HEK293 (cell line): ENCODE data around the gene TRIM28.

Experiments
- CTCF ChIA-PET: fragments of 350-600 bp; formaldehyde crosslinking; extraction: SDS; loops from one replicate; lab custom pipeline; 2021; ENCODE audit warnings: antibody characterized with exemption; lab: Yijun Ruan, JAX
- POLR2A ChIA-PET: fragments of 300-600 bp; formaldehyde crosslinking; extraction: SDS; loops from one replicate; lab custom pipeline; 2020; ENCODE audit warnings: antibody characterized with exemption, inconsistent platforms; lab: Yijun Ruan, JAX
- H3K27ac ChIP-seq: fragments of 200-500 bp; sonication (Bioruptor generic); 2 replicates; pipeline ENCODE4 v1.5.1; 2014; ENCODE audit warnings: low read depth, low read length, control low read depth, inconsistent platforms; ENCODE audit errors: extremely low read depth
- H3K36me3 ChIP-seq, 2 experiments: fragments of 200-500 bp in 1 of 2; sonication (Bioruptor generic) in 1 of 2; 1 replicate in 1 of 2; 2 replicates in 1 of 2; pipeline ENCODE4 v1.5.1; 2014 to 2017; ENCODE audit warnings: inconsistent platforms in 2 of 2, low read length in 2 of 2; ENCODE audit not compliant: control insufficient read depth in 2 of 2, insufficient read depth in 1 of 2
- H3K4me1 ChIP-seq: fragments of 200-500 bp; sonication (Bioruptor generic); 2 replicates; pipeline ENCODE4 v1.5.1; 2014; ENCODE audit warnings: mild to moderate bottlenecking, low read length, inconsistent platforms; ENCODE audit not compliant: control insufficient read depth, insufficient read depth
- H3K4me3 ChIP-seq: 2 replicates; pipeline ENCODE4 v1.5.1; 2011; ENCODE audit warnings: low read depth, mild to moderate bottlenecking, control low read depth, low read length, moderate library complexity
- H3K9me3 ChIP-seq: fragments of 200-500 bp; sonication (Bioruptor generic); 2 replicates; pipeline ENCODE4 v1.5.1; 2014; ENCODE audit warnings: low read depth, low read length, inconsistent platforms; ENCODE audit not compliant: control insufficient read depth, insufficient read depth
- BCL11B ChIP-seq: fragments of 450-650 bp; formaldehyde crosslinking; IDR thresholded peaks from 2 replicates; pipeline ENCODE4 v1.5.1; 2016; ENCODE audit warnings: low read depth, missing biosample characterization, missing genetic modification characterization
- ELK4 ChIP-seq: IDR thresholded peaks from 2 replicates; pipeline ENCODE4 v1.6.1; 2011; ENCODE audit warnings: mild to moderate bottlenecking, low read depth, low read length, borderline replicate concordance
- GLI4 ChIP-seq: fragments of 450-650 bp; formaldehyde crosslinking; IDR thresholded peaks from 2 replicates; pipeline ENCODE4 v1.5.1; 2016; ENCODE audit warnings: missing biosample characterization, missing genetic modification characterization
- KLF1 ChIP-seq: fragments of 450-650 bp; formaldehyde crosslinking; IDR thresholded peaks from 2 replicates; pipeline ENCODE4 v1.5.1; 2016; ENCODE audit warnings: missing biosample characterization, missing genetic modification characterization
- MEIS1 ChIP-seq: sonication (generic); formaldehyde crosslinking; IDR thresholded peaks from 2 replicates; pipeline ENCODE4 v1.8.1; 2022; ENCODE audit warnings: missing genetic modification reagents, mild to moderate bottlenecking, borderline replicate concordance
- SETDB1 ChIP-seq: IDR thresholded peaks from one replicate; pipeline ENCODE4 v1.6.1; 2017; ENCODE audit warnings: mild to moderate bottlenecking, low read length, moderate library complexity, mixed read lengths; ENCODE audit not compliant: insufficient read length
- TSHZ1 ChIP-seq: fragments of 450-650 bp; formaldehyde crosslinking; IDR thresholded peaks from 2 replicates; pipeline ENCODE4 v1.5.1; 2016; ENCODE audit warnings: missing biosample characterization, missing genetic modification characterization, borderline replicate concordance
- ZBTB8A ChIP-seq: fragments of 450-650 bp; formaldehyde crosslinking; IDR thresholded peaks from 2 replicates; pipeline ENCODE4 v1.5.1; 2016; ENCODE audit warnings: missing biosample characterization, missing genetic modification characterization
- ZFHX2 ChIP-seq: fragments of 450-650 bp; formaldehyde crosslinking; conservative IDR thresholded peaks from 2 replicates; pipeline ENCODE4 v1.5.1; 2016; ENCODE audit warnings: missing biosample characterization, missing genetic modification characterization
- ZNF10 ChIP-seq: fragments of 450-650 bp; formaldehyde crosslinking; IDR thresholded peaks from 2 replicates; pipeline ENCODE4 v1.5.1; 2017; ENCODE audit warnings: missing biosample characterization, missing genetic modification characterization
- ZNF112 ChIP-seq: fragments of 450-650 bp; formaldehyde crosslinking; IDR thresholded peaks from 2 replicates; pipeline ENCODE4 v1.5.0; 2017; ENCODE audit warnings: missing biosample characterization, missing genetic modification characterization
- ZNF248 ChIP-seq: fragments of 450-650 bp; formaldehyde crosslinking; IDR thresholded peaks from 2 replicates; pipeline ENCODE4 v1.5.1; 2017; ENCODE audit warnings: missing biosample characterization, missing genetic modification characterization
- ZNF280D ChIP-seq: fragments of 450-650 bp; formaldehyde crosslinking; IDR thresholded peaks from 2 replicates; pipeline ENCODE4 v1.5.1; 2016; ENCODE audit warnings: missing biosample characterization, missing genetic modification characterization
- ZNF488 ChIP-seq: fragments of 450-650 bp; formaldehyde crosslinking; IDR thresholded peaks from 2 replicates; pipeline ENCODE4 v1.5.1; 2016; ENCODE audit warnings: missing biosample characterization, missing genetic modification characterization
- ZNF530 ChIP-seq: fragments of 450-650 bp; formaldehyde crosslinking; IDR thresholded peaks from 2 replicates; pipeline ENCODE4 v1.5.1; 2016; ENCODE audit warnings: low read depth, missing biosample characterization, missing genetic modification characterization
- ZNF544 ChIP-seq: fragments of 450-650 bp; formaldehyde crosslinking; IDR thresholded peaks from 2 replicates; pipeline ENCODE4 v1.5.0; 2017; ENCODE audit warnings: missing biosample characterization, missing genetic modification characterization
- ZNF571 ChIP-seq: fragments of 450-650 bp; formaldehyde crosslinking; IDR thresholded peaks from 2 replicates; pipeline ENCODE4 v1.5.0; 2017; ENCODE audit warnings: missing biosample characterization, missing genetic modification characterization
- ZNF596 ChIP-seq: fragments of 450-650 bp; IDR thresholded peaks from 2 replicates; pipeline ENCODE4 v1.5.0; 2018; ENCODE audit warnings: missing biosample characterization, mild to moderate bottlenecking, missing genetic modification characterization, moderate library complexity
- ZNF626 ChIP-seq: fragments of 450-650 bp; sonication (Bioruptor Pico); formaldehyde crosslinking; IDR thresholded peaks from 2 replicates; pipeline ENCODE4 v1.5.1; 2018; ENCODE audit warnings: missing biosample characterization, missing genetic modification characterization, inconsistent platforms
- ZNF645 ChIP-seq: fragments of 450-650 bp; formaldehyde crosslinking; IDR thresholded peaks from 2 replicates; pipeline ENCODE4; 2016; ENCODE audit warnings: missing biosample characterization, missing genetic modification characterization
- ZNF670 ChIP-seq: fragments of 450-650 bp; formaldehyde crosslinking; IDR thresholded peaks from 2 replicates; pipeline ENCODE4 v1.5.1; 2016; ENCODE audit warnings: missing biosample characterization, missing genetic modification characterization, low read depth
- ZNF791 ChIP-seq: fragments of 450-650 bp; formaldehyde crosslinking; IDR thresholded peaks from 2 replicates; pipeline ENCODE4 v1.5.1; 2016; ENCODE audit warnings: missing biosample characterization, missing genetic modification characterization
- ZSCAN16 ChIP-seq: fragments of 450-650 bp; formaldehyde crosslinking; IDR thresholded peaks from 2 replicates; pipeline ENCODE4 v1.5.1; 2016; ENCODE audit warnings: missing biosample characterization, missing genetic modification characterization

TRIM28 gene

GRCh38 chr19:58509731-58510083, 34.2 kb upstream of the TRIM28 start:
- Histone ChIP-seq H3K36me3 (peaks cover 0 to 4% of the 10 kb centered on the region in 2 experiments; a peak in 1 of 3 replicates), H3K4me1 (no peaks in the 10 kb centered on the region), H3K4me3 (no peak overlapping the region), H3K27ac (no peak overlapping the region), H3K9me3 (no peaks in the 10 kb centered on the region)
- TF ChIP-seq ZNF112 (no peak), MEIS1 (CRISPR knock-in tag) (no peak), SETDB1 (no peak), ELK4 (no peak), ZFHX2 (tag by site-specific recombination) (no peak), ZNF791 (tag by site-specific recombination) (no peak), ZBTB8A (tag by site-specific recombination) (no peak), ZNF596 (no peak), ZNF280D (tag by site-specific recombination) (no peak)
- ChIA-PET CTCF (interaction anchor here (0.6 to 1.6 kb wide), 2 partner anchors 9 to 31 kb away, joined by 4 read pairs; no protein-coding TSS in a partner anchor), POLR2A (no interaction called here)

GRCh38 chr19:58510084-58510862, 33.6 kb upstream of the TRIM28 start:
- POLR2A ChIA-PET = interaction anchor here (0.7 kb wide), 1 partner anchor 33 kb away, joined by 3 read pairs; no protein-coding TSS in a partner anchor
- no peak overlapping the region for H3K27ac ChIP-seq
- CTCF ChIA-PET = interaction anchor here (1.6 kb wide), 1 partner anchor 9 kb away, joined by 4 read pairs; no protein-coding TSS in a partner anchor
- H3K9me3 ChIP-seq = no peaks in the 10 kb centered on the region
- H3K4me3 ChIP-seq = no peak overlapping the region
- peaks cover 0 to 5% of the 10 kb centered on the region in 2 experiments; a peak in 1 of 3 replicates for H3K36me3 ChIP-seq
- no peaks in the 10 kb centered on the region for H3K4me1 ChIP-seq
- no peak for TF ChIP-seq ZNF488
- no peak for TF ChIP-seq ZNF10
- no peak for TF ChIP-seq ZNF530 (tag by site-specific recombination)
- TF ChIP-seq ZNF670 (tag by site-specific recombination) = no peak
- TF ChIP-seq ZNF791 (tag by site-specific recombination) = no peak
- TF ChIP-seq ZNF645 (tag by site-specific recombination) = no peak
- TF ChIP-seq ZNF248 (tag by site-specific recombination) = no peak
- TF ChIP-seq BCL11B (tag by site-specific recombination) = no peak
- no peak for TF ChIP-seq ZSCAN16 (tag by site-specific recombination)
- no peak for TF ChIP-seq ZNF571 (tag by site-specific recombination)
- no peak for TF ChIP-seq TSHZ1 (tag by site-specific recombination)
- TF ChIP-seq KLF1 (tag by site-specific recombination) = no peak
- TF ChIP-seq ZNF544 (tag by site-specific recombination) = no peak
- no peak for TF ChIP-seq ZNF626 (tag by site-specific recombination)
- TF ChIP-seq GLI4 = no peak
